ENCODE results near the gene NRG2.

- TF ChIP-seq, protein P1, sequence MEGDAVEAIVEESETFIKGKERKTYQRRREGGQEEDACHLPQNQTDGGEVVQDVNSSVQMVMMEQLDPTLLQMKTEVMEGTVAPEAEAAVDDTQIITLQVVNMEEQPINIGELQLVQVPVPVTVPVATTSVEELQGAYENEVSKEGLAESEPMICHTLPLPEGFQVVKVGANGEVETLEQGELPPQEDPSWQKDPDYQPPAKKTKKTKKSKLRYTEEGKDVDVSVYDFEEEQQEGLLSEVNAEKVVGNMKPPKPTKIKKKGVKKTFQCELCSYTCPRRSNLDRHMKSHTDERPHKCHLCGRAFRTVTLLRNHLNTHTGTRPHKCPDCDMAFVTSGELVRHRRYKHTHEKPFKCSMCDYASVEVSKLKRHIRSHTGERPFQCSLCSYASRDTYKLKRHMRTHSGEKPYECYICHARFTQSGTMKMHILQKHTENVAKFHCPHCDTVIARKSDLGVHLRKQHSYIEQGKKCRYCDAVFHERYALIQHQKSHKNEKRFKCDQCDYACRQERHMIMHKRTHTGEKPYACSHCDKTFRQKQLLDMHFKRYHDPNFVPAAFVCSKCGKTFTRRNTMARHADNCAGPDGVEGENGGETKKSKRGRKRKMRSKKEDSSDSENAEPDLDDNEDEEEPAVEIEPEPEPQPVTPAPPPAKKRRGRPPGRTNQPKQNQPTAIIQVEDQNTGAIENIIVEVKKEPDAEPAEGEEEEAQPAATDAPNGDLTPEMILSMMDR (IDR thresholded peaks at IDR 0.05): no peak
- no peak for TF ChIP-seq ZFX (IDR thresholded peaks at IDR 0.05; ENCODE audit: borderline replicate concordance)
Measured at GRCh38 chr5:139842321-139842720, 200.8 kb downstream of the NRG2 start.

Data from 22Rv1 (cell line).